HG03565 (cell line): Measurements from ENCODE around the gene OR7D4.
"Not testable (repeated sequence)": the region's sequence is repeated elsewhere in the genome, so short reads cannot be mapped to it uniquely, and the experiment has no call there.

Experiments
- ATAC-seq: cut with Tn5 transposase; IDR thresholded peaks from one replicate; pipeline ENCODE4 v1.9.1; 2021; ENCODE audit warnings: mild to moderate bottlenecking, moderate library complexity; ENCODE audit not compliant: unreplicated experiment

Gene OR7D4

DNA sequence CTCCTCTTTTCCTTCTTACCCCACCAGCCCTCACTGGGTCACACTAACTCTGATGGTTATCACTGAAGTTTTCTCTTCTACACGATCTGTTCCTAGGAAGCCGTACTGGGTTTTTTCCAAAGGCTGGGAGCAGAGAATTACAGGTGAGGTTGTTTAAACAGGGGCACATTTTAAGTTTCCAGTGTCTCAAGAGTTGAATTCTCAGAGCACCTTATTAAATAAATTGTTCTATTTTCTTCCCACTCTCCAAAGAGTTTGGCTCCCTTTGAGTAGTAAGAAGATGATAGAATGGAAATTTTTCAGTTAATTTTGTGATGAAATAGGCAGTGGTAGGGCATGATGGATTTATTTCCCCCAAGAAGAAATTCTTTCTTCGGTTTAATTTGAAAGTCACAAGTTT is at the start of gene OR7D4:
Gene OR7D4, minus strand, starts transcription at position 101 of the 400 bp plus-strand sequence. CDS start 4,752 bp downstream, outside the sequence.
- ATAC-seq: no peak

DNA sequence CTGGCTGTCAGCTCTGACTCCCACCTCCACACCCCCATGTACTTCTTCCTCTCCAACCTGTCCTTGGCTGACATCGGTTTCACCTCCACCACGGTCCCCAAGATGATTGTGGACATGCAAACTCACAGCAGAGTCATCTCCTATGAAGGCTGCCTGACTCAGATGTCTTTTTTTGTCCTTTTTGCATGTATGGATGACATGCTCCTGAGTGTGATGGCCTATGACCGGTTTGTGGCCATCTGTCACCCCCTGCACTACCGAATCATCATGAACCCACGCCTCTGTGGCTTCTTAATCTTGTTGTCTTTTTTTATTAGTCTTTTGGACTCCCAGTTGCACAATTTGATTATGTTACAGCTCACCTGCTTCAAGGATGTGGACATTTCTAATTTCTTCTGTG is 31.8 kb upstream of the OR7D4 start:
- ATAC-seq: no peak

DNA sequence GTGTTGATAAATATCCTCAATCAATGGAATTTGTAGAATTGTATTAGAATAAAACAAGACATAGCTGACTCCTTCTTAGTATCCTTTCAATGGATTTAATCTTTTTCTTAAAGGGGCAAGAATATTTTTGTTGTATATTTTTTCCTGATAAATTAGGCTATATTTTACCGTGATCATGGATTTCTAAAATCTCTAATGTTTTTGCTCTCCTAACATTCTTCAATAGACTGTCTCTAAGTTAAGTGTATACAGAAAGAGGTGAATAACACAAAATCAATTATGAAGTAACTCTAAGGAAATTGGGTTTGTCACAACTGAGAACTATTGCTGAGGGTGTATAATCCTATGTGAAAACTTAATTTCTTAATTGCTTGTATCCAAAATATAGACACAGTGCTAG is 31.2 kb upstream of the OR7D4 start, which contains the start of gene OR7E24:
Gene OR7E24, plus strand, starts transcription at position 301 of the 400 bp plus-strand sequence. CDS start 114 bp downstream, outside the sequence.
- ATAC-seq: no peak

DNA sequence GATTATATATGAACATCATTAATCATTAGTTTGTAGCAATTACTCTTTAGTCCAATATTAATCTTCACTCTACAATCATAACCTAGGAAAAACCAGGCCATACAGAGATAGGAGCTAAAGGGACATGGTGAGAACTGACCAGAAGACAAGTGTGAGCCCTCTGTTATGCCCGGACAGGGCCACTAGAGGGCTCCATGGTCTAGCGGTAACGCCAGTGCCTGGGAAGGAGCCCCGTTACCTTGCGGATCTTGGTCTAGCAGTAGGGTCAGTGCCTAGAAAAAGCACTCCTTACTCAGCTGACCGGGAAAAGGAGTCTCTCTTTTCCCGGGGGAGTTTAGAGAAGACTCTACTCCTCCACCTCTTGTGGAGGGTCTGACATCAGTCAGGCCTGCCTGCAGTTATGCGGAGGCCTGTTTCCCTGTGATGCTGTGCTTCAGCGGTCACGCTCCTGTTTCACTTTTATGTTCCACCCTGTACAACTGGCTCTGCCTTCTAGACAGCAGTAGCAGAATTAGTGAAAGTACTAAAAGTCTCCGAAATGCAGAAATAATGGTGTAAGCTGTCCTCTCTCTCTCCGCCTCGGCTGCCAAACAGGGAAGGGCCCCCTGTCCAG is 13.8 kb downstream of the OR7D4 start:
- no peak for ATAC-seq

DNA sequence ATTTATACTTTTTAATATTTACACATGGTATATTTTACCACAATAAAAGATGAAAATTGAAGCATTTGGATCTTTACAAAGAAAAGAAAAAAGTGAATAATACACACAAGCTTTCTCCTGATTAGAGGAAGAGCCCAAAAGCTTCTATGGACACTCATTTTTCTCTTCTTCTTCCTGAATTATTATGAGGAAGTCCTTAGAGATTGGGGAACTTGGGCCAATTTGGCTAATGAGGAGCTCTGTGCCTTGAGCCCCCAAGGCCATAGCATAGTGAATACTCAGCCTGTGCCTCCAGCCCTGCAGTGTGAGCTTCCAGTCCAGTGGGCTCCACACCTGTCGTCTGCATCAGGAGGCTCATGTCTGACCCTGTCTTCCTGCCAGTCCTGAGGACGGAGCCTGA is 21.3 kb downstream of the OR7D4 start:
- ATAC-seq: not testable (repeated sequence)

DNA sequence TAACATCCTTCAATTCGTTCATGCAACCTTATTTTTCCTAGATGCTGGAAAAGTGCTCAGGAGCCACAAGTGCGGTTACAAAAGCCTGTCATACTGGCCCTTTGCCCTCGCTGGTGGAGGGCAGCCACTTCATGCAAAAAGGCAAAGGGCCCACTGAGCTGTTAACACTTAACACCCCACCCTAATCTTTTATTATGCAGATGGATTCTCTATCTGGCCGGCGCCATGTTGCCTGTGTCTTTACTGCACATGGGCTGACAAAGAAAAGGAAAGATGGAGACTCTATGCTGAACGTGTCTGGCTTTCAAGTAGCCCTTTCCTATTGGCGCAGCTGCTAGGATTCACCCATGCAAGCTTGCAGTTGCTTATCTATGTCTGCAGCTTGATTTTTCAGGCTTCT is 29.9 kb downstream of the OR7D4 start:
- ATAC-seq: no peak

DNA sequence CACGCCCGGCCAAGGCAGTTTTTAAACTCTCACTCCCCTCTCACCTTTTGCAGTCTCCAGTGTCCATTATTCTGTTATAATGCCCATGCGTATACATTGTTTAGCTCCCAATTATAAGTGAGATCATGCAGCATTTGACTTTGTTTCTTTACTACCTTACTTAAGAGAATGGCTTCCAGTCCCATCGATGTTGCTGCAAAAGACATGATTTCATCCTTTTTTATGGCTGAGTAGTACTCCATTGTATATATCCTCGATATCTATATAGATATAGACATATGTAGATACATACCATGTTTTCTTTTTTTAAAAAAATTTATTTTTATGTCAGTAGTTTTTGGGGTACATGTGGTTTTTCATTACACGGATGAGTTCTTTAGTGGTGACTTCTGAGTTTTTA is 32.2 kb downstream of the OR7D4 start:
- no peak for ATAC-seq

DNA sequence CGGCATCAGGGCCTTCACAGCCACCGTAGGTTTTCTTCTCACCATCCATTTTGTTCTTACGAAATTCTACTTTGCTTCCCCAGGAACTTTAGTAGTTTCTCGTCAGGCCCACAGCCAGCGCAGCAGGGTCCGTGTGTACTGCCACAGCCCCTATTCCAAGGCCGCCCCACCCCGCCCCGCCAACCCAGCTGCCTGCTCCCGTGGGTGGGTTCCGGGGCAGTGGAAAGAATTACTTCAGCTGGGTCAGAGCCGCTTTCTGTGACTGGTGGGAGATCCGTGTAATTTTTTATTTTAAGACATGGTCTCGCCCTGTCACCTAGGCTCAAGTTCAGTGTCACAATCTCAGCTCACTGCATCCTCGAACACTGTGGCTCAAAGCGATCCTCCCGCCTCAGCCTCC is 36.4 kb downstream of the OR7D4 start:
- ATAC-seq: no peak

DNA sequence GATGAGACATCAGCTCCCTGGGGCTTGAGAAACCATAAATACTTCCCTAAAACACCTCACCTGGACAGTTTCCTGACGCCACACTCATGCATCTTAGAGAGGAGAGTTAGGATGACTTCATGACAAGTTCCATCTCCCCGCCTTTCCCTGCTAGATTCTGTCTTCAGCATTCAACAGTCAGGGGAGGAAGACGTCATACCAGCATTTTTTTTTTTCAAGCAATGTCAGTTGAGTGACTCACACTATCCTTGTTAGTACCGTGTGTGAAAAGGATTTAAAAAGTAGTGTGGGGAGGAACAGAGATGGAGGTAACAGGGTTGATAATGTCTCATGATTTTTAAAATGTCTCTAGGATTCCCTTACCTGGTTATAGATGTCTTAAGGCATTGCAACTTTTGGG is 40.5 kb downstream of the OR7D4 start, which contains the start of gene OR7D2:
Gene OR7D2, plus strand, starts transcription at position 79 of the 400 bp plus-strand sequence. CDS start 6,803 bp downstream, outside the sequence.
- no peak for ATAC-seq

DNA sequence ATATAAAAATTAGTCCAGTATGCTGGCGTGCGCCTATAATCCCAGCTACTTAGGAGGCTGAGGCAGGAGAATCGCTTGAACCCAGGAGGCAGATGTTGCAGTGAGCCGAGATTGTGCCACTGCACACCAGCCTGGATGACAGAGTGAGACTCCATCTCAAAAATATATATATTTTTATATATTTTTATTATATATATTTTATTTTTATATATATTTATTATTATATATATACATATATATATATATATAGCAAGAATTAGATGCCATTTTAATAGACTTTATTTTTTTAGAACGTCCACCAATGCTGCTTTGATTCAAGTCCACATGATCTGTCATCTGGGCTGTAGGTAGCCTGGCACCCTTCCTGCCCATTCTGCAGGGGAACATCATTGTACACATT is 44.1 kb downstream of the OR7D4 start:
- ATAC-seq: no peak

DNA sequence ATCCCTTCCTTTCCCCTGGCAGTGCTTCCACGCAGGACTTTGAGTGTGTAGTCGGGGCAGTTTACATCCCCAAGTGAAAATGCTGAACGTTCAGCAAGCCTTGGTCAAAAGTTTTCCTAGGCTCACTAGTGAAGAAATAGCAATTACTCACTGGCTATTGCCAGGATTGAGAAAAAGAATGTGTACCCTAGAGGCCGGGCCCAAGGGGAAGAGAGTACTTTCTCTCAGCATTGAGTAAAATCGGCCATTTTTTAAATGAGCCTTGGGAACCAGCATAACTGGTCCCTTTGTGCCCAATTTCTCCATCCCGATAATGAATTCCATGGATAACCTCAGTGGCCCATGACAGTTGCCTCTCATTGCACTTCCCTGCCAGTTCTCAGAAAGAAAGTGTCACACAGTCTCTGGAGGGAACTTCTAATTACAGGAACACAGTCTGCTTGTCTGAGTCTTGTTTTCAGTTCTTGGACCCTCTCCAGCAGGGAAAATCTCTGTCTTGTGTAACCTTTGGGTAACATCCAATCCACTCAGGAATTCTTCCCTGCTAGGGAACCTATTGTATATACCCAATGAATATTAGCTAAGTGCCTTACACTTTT is 47.9 kb downstream of the OR7D4 start:
- ATAC-seq: no peak

DNA sequence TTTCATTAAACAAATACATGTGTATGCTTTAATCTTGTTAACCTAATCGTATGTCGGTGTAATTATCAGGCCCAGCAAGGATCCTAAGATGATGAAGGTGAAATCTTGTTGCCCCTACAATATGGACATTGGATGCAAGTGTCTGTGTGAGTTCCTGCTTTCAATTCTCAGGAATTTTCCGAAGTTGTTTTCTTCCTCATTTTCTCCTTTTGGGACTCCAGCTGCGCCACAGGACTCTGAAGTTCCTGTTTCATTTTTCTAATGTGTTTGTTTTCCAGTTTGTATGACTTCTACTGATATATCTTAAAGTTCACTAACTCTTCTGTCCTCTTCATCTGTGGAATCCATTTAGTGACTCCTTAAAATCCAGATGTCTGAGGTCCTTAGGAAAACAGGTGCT is 52.5 kb downstream of the OR7D4 start:
- ATAC-seq: no peak

DNA sequence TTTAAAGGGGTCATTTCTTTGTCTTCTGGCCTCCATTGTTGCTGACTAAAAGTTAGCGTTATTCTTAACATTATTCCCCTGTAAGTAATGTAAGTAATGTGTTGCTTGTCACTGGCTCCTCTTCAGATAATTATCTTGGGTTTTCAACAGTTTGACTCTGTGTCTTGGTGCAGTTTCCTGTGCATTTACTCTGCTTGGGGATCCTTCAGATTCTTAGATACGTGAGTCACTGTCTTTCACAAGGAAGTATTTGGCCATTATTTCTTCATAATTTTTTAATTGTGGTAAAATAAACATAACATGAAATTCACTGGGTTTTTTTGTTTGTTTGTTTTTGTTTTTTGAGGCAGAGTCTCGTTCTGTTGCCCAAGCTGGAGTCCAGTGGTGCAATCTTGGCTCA is 54.1 kb downstream of the OR7D4 start:
- ATAC-seq: no peak

DNA sequence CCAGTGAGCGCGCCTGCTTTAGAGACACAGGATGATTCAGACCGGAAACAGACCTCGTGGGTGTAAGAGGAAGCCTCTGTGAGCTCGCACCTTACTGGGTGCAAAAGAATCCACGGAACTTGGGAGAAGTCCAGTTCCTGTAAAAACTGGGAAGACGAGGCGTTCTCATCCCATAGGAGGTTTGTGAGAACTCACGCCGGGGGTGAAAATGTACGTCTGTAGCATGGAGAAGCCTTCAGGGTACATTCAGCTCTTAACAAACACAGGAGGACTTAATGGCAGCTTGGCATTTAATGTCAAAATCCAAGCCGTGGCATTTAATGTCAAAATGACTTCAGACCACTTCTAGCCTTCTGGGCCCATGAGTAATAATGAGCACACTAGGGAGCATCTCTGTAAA is 58.0 kb downstream of the OR7D4 start:
- no peak for ATAC-seq
